Measurements from ENCODE around the gene ARHGAP8. TPM values are rescaled to one million over a fixed set of nuclear protein-coding genes. Genes with fewer than 3 reads are reported as not detected.

Gene ARHGAP8
- total and polyA plus RNA-seq, 2 experiments from 2014 or later = 24.0 to 50.4 TPM

GRCh38 chr22:44838316-44839016, 86.1 kb downstream of the ARHGAP8 start:
- no peak for DNase-seq (ENCODE audit: low spot score)
- Histone ChIP-seq H3K4me3 (no peak overlapping the region), H3K4me1 (ENCODE audit: insufficient read depth) (no peaks in the 10 kb centered on the region), H3K9me2 (replicated peaks; ENCODE audit: insufficient read depth) (no peaks in the 10 kb centered on the region), H2AFZ (no peak overlapping the region), H3K9me3 (ENCODE audit: low read depth) (peaks cover 6% of the 10 kb centered on the region), H4K20me1 (ENCODE audit: insufficient read depth, poor library complexity, severe bottlenecking) (no peaks in the 10 kb centered on the region), H3K27me3 (no peaks in the 10 kb centered on the region), H3K79me2 (no peaks in the 10 kb centered on the region), H3K27ac (no peak overlapping the region), H3K36me3 (replicated peaks; ENCODE audit: insufficient read depth, low read depth) (no peaks in the 10 kb centered on the region), H3K4me2 (no peak overlapping the region)
- no peak for TF ChIP-seq CTCF (IDR thresholded peaks at IDR 0.05; ENCODE audit: poor library complexity)
- no peak for TF ChIP-seq EZH2phosphoT487 (IDR thresholded peaks at IDR 0.05; ENCODE audit: low read depth, severe bottlenecking, unreplicated experiment)
- TF ChIP-seq EZH2 (IDR thresholded peaks at IDR 0.05; ENCODE audit: borderline replicate concordance) = no peak
- WGBS (ENCODE audit: low lambda C conversion rate, missing lambda C conversion rate) = 91% methylated on average over 16 of the region's 16 CpGs

DNA sequence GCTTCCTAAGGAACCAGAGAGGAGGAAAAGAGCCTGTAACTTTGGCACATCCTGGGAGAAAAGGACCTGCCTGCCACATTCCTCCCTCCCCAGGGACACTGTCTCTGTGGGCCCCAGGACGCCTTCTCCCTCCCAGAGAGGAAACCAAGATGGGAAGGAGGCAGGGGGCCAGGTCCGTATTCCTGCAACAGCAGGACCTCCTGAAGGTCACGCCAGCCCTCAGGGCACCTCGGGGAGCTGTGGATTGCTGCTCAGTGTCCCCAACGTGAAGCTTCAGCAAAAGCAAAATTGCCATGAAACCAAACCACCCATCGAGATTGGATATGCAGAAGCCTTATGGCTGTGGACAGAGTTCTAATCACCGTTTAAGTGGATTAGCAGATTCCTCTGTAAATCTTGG, 86.7 kb downstream of the ARHGAP8 start:
- Histone ChIP-seq H3K4me3 (no peak overlapping the region), H3K4me1 (ENCODE audit: insufficient read depth) (no peaks in the 10 kb centered on the region), H2AFZ (no peak overlapping the region), H3K9me3 (ENCODE audit: low read depth) (peaks cover 6% of the 10 kb centered on the region), H3K9me2 (replicated peaks; ENCODE audit: insufficient read depth) (no peaks in the 10 kb centered on the region), H3K36me3 (replicated peaks; ENCODE audit: insufficient read depth, low read depth) (no peaks in the 10 kb centered on the region), H3K4me2 (no peak overlapping the region), H3K27me3 (no peaks in the 10 kb centered on the region), H3K79me2 (no peaks in the 10 kb centered on the region), H4K20me1 (ENCODE audit: insufficient read depth, poor library complexity, severe bottlenecking) (no peaks in the 10 kb centered on the region), H3K27ac (no peak overlapping the region)
- TF ChIP-seq EZH2 (IDR thresholded peaks at IDR 0.05; ENCODE audit: borderline replicate concordance) = no peak
- no peak for DNase-seq (ENCODE audit: low spot score)
- WGBS (ENCODE audit: low lambda C conversion rate, missing lambda C conversion rate) = 94% methylated on average over 7 of the region's 7 CpGs

DNA sequence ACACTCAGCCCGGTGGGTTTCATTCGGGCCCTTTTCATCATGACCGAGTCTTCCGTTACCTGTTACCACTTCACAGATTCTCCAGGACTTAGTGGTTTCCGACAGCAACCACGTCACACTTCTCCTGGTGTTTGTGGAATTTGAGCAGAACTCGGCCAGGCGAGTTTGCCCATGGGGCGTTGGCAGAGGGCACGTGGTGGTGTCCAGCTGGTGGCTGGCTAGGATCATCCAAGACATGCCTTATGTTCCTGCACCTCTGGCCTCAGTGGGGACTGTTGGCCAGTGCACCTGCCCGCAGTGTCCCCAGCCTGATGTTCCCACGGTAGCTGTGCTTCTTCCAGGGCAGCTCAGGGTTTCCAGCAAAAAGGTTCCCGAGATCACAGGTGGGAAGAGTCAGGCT, 87.3 kb downstream of the ARHGAP8 start:
- no peaks in the 10 kb centered on the region for H3K79me2 ChIP-seq
- H3K9me2 ChIP-seq (replicated peaks; ENCODE audit: insufficient read depth) = no peaks in the 10 kb centered on the region
- H3K9me3 ChIP-seq (ENCODE audit: low read depth) = peaks cover 3% of the 10 kb centered on the region
- no peaks in the 10 kb centered on the region for H4K20me1 ChIP-seq (ENCODE audit: insufficient read depth, poor library complexity, severe bottlenecking)
- no peaks in the 10 kb centered on the region for H3K4me1 ChIP-seq (ENCODE audit: insufficient read depth)
- no peaks in the 10 kb centered on the region for H3K36me3 ChIP-seq (replicated peaks; ENCODE audit: insufficient read depth, low read depth)
- no peak overlapping the region for H3K4me3 ChIP-seq
- no peak overlapping the region for H3K4me2 ChIP-seq
- no peak for DNase-seq (ENCODE audit: low spot score)
- TF ChIP-seq EZH2phosphoT487 (IDR thresholded peaks at IDR 0.05; ENCODE audit: low read depth, severe bottlenecking, unreplicated experiment) = no peak
- TF ChIP-seq CTCF (IDR thresholded peaks at IDR 0.05; ENCODE audit: poor library complexity) = no peak
- no peak for TF ChIP-seq EZH2 (IDR thresholded peaks at IDR 0.05; ENCODE audit: borderline replicate concordance)
- H2AFZ ChIP-seq = no peak overlapping the region
- no peak overlapping the region for H3K27ac ChIP-seq
- no peaks in the 10 kb centered on the region for H3K27me3 ChIP-seq
- WGBS (ENCODE audit: low lambda C conversion rate, missing lambda C conversion rate) = 95% methylated on average over 13 of the region's 13 CpGs

GRCh38 chr22:44840611-44841322, 88.4 kb downstream of the ARHGAP8 start:
- H3K9me3 ChIP-seq (ENCODE audit: low read depth) = no peaks in the 10 kb centered on the region
- H3K79me2 ChIP-seq = no peaks in the 10 kb centered on the region
- H3K36me3 ChIP-seq (replicated peaks; ENCODE audit: insufficient read depth, low read depth) = no peaks in the 10 kb centered on the region
- H2AFZ ChIP-seq = no peak overlapping the region
- no peaks in the 10 kb centered on the region for H4K20me1 ChIP-seq (ENCODE audit: insufficient read depth, poor library complexity, severe bottlenecking)
- no peaks in the 10 kb centered on the region for H3K9me2 ChIP-seq (replicated peaks; ENCODE audit: insufficient read depth)
- no peak overlapping the region for H3K4me2 ChIP-seq
- TF ChIP-seq CTCF (IDR thresholded peaks at IDR 0.05; ENCODE audit: poor library complexity) = no peak
- TF ChIP-seq EZH2phosphoT487 (IDR thresholded peaks at IDR 0.05; ENCODE audit: low read depth, severe bottlenecking, unreplicated experiment) = no peak
- no peak for TF ChIP-seq EZH2 (IDR thresholded peaks at IDR 0.05; ENCODE audit: borderline replicate concordance)
- no peaks in the 10 kb centered on the region for H3K4me1 ChIP-seq (ENCODE audit: insufficient read depth)
- no peak overlapping the region for H3K4me3 ChIP-seq
- DNase-seq (ENCODE audit: low spot score) = no peak
- 82% methylated on average over 30 of the region's 30 CpGs for WGBS (ENCODE audit: low lambda C conversion rate, missing lambda C conversion rate)
- H3K27me3 ChIP-seq = no peaks in the 10 kb centered on the region
- H3K27ac ChIP-seq = no peak overlapping the region

Data from hepatocyte (in vitro differentiated cells).